Omental fat pad (tissue), 4 donors: Measurements from ENCODE around the gene RASGRP4. TPM values are rescaled to one million over a fixed set of nuclear protein-coding genes. Genes with fewer than 3 reads are reported as not detected.
A peak's percentile ranks its signal among the peaks of the same experiment; 100 is the strongest.

ENCODE experiments used
- ATAC-seq: fragments of 150-250 bp; one replicate; pipeline ENCODE4 v1.9.1; 2016; ENCODE audit warnings: mild to moderate bottlenecking, moderate library complexity; ENCODE audit not compliant: low FRiP score
- DNase-seq: peaks from one replicate; pipeline ENCODE4 v3.0.0-alpha.2; 2019; ENCODE audit warnings: low spot score
- CTCF ChIP-seq, 3 donors: fragments of 450-650 bp; IDR thresholded peaks; one replicate each; pipeline ENCODE4 v1.5.1; 2016 to 2017; ENCODE audit warnings: antibody characterized with exemption in 3 of 3, mild to moderate bottlenecking in 3 of 3, moderate library complexity in 2 of 3
- total RNA-seq, 4 donors: library from RNA; depleted of rRNA; stranded (reverse); fragments of >200 nt; gene quantifications; one replicate each; pipeline ENCODE4 v1.1.0, GENCODE V29; 2016

Gene RASGRP4
- total RNA-seq, 4 donors from 2014 or later, result 5.8 to 27.6 (median 8.9) TPM

DNA sequence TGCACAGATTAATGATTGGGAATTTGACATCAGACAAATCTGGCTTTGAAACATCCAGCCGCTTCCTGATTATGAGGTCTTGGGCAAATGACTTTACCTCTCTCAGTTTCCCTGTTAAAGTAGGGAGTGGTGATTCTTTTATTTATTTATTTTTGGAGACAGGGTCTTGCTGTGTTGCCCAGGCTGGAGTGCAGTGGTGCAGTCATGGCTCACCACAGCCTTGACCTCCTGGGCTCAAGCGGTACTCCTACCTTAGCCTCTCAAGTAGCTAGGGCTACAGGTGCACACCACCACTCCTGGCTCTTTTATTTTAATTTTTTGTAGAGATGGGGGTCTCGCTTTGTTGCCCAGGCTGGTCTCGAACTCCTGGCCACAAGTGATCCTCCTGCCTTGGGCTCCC is 49.0 kb downstream of the RASGRP4 start:
- TF ChIP-seq CTCF (IDR thresholded peaks at IDR 0.05), result no peak
- ATAC-seq (no peak), DNase-seq (no peak)

DNA sequence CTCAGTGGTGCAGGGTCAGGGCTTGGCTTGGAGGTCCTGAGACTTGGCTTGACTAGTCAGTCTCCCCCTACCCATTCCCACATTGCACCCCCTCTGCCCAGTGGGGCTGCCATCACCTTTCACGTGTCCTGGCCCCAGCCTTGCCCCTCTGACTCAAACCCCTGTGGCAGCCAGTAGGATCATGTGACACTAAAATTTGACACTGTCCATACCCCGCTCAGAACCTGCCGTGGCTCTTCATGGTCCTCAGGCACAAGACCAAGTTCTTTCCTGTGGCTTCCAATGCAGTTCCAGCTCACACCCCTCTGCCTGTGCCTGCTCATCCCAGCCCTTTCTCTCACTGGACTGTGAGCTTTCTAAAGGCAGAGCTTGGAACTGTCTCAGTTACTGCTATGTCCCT is 49.4 kb downstream of the RASGRP4 start:
- TF ChIP-seq CTCF (IDR thresholded peaks at IDR 0.05), result no peak
- no peak for DNase-seq
- ATAC-seq, result no peak

DNA sequence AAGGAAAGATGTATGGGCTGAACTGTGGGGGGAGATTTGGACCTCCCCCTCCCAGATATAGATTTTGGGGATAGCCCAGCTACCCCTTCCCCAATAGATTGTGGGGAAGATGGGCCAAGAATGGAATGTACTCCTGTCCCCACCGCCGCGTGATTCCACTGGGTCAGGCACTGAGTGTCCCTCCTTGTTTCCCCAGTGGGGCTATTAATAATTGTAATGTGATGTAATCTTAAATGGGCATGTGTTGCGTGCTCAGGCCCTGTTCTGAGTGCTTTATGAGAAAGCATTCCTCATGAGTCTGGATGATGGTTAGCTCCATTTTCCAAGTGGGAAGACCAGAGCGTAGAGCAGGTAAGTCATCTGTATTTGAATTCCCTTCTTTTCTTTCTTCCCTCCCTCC is 50.3 kb downstream of the RASGRP4 start:
- DNase-seq (no peak), ATAC-seq (no peak)
- TF ChIP-seq CTCF (IDR thresholded peaks at IDR 0.05), result no peak

DNA sequence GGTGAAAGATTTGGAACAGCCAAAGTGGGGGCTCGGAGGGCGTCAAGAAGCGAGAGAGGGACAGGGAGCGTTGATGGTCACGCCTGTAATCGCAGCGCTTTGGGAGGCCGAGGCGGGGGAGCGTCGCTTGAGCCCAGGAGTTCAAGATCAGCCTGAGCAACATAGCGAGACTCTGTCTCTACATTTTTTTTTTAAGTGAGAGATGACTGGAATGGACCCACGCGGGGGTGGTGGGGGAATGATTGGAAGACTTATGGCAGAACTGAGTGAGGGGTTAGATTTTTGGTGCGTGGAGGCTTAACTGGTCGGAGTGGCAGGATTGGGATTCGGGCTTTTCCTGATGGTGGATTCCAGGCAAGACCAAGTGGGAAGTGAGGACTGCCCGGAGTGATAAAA is 50.9 kb downstream of the RASGRP4 start:
- ATAC-seq (no peak), DNase-seq (no peak)
- TF ChIP-seq CTCF (IDR thresholded peaks at IDR 0.05), result no peak

GRCh38 chr19:38374332-38375097 is 51.5 kb downstream of the RASGRP4 start, which contains the start of gene PSMD8:
Gene PSMD8 (plus strand): TSS chr19:38374571. CDS start chr19:38374602, 31 bp downstream.
- ATAC-seq (peak; percentile 98), DNase-seq (peak; percentile 92)
- TF ChIP-seq CTCF (IDR thresholded peaks at IDR 0.05), result no peak

GRCh38 chr19:38373907-38374331 is 52.1 kb downstream of the RASGRP4 start:
- DNase-seq, result no peak
- TF ChIP-seq CTCF (IDR thresholded peaks at IDR 0.05), result no peak
- ATAC-seq, result no peak

DNA sequence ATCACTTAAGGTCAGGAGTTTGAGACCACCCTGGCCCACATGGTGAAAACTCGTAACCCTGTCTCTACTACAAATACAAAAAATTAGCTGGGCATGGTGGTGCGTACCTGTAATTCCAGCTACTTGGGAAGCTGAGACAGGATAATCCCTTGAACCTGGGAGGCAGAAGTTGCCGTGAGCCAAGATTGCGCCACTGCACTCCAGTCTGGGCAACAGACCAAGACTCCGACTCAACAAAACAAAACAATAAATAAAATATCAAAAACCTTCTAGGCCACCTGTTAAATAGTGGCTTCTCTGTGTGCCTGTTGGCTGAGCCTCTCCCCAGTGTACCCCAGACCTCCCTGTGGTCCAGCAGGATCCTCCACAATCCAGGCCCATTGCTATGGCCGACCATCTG is 54.9 kb downstream of the RASGRP4 start:
- no peak for TF ChIP-seq CTCF (IDR thresholded peaks at IDR 0.05)
- ATAC-seq (no peak), DNase-seq (no peak)
